NOMO-1 treated with DMSO at 0.1 percent for 48 hours (cell line): ENCODE measurements around the gene APOBEC3A.
A peak's percentile ranks its signal among the peaks of the same experiment; 100 is the strongest.
"Not testable (repeated sequence)": the region's sequence is repeated elsewhere in the genome, so short reads cannot be mapped to it uniquely, and the experiment has no call there.

ENCODE experiments used
- DNase-seq: peaks from one replicate; lab custom pipeline; 2025; ENCODE audit not compliant: unreplicated experiment; lab: John Stamatoyannopoulos, UW

APOBEC3A gene

DNA sequence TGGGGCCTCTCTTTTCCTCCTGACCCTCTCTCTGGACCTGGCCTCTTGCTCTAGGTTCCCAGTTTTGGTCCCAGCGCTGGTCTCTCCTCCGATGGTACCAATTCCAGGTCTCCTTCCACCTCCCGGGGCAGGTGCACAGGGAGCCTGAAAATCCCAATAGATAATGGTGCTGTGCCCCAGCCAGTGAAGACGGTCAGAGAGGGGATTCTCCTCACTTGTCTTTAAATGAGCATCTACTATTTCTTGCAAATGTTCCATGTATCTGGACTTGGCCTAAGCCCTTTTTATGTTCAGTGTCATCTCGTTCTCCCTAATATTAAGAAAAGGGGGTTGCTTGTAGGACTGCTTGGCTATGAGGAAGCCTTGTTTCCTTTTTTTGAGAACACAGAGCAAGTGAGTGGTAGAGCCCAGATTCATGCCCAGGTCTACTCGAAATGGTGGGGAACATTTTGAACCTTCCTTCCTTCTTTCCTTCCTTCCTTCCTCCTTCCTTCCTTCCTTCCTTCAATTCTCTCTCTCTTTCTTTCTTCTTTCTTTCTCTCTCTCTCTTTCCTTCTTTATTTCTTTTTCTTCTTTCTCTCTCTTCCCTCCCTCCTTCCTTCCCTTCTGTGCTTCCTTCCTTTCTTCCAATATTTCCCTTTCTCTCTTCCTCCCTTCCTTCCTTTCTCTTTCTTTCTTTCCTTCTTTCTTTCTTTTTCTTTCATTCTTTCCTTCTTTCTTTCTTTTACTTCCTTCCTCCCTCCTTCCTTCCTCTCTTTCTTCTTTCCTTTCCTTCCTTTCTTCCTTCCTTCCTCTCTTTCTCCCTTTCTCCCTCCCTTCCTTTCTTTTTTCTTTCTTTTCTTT, 620 bp downstream of the APOBEC3A start:
- DNase-seq, result peak; percentile 21

DNA sequence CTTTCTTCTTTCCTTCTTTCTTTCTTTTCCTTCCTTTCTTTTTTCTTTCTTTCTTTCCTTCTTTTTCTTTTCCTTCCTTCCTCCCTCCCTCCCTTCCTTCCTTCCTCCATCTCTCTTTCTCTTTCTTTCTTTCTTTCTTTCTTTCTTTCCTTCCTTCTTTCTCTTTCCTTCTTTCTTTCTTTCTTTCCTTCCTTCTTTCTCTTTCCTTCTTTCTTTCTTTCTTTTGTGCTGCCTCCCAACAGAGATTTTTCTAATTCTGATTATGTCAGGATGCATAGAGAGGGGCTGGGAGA, 1.2 kb downstream of the APOBEC3A start:
- not testable (repeated sequence) for DNase-seq

DNA sequence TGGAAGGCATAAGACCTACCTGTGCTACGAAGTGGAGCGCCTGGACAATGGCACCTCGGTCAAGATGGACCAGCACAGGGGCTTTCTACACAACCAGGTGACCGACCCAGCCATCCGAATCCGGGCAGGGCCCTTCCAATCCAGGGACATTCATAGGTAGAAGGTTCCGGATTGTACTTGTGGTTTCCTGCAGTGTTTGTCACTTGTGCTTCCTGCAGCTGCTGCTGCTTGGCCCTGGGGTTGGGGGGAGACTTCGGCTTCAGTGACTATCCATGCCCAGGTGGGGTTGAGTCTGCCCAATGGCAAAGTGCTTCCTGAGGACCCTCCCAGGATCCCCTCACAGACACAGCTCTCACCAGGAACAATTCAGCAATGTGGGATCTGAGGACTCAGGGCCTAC, 2.2 kb downstream of the APOBEC3A start:
- DNase-seq, result no peak

- not testable (repeated sequence) for DNase-seq
Observed at GRCh38 chr22:38960673-38961072, 3.3 kb downstream of the APOBEC3A start.

- DNase-seq, result not testable (repeated sequence)
Observed at GRCh38 chr22:38963291-38963738, 5.9 kb downstream of the APOBEC3A start.

- no peak for DNase-seq
Observed at GRCh38 chr22:38963872-38964271, 6.5 kb downstream of the APOBEC3A start.

DNA sequence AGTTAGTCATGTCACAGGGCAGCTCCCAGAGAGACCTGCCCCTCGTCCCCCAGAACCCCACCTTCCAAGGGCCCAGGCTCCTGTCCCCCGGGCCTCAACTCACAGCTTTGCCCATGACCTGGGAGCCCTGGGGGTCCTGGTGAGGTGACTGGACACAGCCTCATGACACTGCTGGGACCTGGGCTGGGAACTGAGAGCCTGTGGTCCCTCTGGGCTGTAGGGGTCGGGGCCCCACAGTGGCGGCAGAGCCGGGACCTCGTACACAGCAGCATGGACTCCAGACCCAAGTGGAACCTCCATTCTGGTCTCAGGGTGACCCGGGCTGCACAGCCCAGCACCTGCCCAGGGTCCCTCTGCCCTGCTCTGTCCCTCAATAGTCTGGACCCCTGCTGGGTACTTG, 6.9 kb downstream of the APOBEC3A start:
- DNase-seq, result no peak

GRCh38 chr22:38964989-38965388, 7.6 kb downstream of the APOBEC3A start:
- no peak for DNase-seq

GRCh38 chr22:38965614-38966379, 8.4 kb downstream of the APOBEC3A start:
- DNase-seq, result no peak

DNA sequence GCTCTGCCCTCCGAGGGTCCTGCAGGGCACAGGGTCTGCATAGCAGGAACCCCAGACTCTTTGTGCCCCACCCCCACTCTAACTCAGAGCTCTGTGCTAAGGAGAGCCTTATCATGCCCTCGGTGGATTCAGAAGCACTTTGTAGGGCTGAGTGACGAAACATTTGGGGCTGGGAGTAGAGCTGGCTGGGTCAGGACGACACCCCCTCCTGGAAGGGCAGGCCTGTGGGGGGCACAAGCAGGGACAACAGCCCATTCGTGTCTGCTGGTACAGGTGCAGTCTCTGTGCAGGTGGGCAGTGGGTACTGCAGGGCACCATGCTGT, 8.9 kb downstream of the APOBEC3A start:
- DNase-seq, result no peak

GRCh38 chr22:38966942-38967341, 9.5 kb downstream of the APOBEC3A start:
- no peak for DNase-seq

DNA sequence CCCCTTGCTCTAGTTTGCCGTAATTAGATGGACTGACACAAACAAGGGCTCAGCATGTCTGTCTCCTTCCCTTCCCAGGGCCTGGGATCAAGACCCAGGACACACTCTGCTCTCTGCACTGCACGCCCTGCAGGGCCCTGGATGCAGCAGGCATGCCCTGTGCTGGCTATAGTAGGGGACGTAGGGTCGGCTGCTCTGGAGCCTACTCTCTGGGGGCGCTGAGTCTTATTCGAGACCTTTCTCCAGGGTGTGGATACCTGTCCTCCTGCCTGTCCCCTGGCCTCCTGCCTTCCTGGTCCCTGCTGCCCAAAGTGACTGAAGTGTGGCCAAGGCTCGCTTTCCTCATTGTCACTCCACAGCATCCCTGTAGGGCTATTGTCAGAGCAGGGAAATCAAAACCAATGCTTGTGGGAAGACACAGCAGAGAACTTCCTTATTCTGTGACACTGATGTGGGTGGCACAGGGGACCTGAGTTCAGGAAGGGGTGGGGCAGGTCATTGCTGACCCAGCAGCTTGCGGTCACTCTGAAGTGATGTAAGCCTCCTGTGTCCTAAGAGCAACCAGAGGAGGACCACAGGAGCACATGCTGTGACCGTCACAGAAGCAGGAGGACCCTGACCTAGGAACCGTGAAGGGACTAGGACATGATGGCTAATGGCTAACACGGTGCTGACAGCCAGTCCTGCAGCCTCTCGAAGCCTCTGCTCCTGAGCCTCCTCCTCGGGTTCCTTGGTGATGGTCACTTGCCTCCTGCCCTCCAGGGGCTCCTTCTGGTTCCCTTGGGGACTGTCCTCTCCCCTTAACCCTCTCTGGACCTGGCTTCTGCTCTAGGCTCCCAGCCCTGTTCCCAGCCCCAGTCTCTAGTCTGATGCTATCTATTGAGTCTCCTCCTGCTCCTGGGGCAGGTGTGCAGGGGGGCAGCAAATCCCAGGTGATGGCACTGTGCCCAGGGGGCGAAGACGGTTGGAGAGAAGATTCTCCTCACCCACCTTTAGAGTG, 10.3 kb downstream of the APOBEC3A start:
- peak; percentile 81 for DNase-seq

GRCh38 chr22:38968801-38969200, 11.4 kb downstream of the APOBEC3A start:
- no peak for DNase-seq

DNA sequence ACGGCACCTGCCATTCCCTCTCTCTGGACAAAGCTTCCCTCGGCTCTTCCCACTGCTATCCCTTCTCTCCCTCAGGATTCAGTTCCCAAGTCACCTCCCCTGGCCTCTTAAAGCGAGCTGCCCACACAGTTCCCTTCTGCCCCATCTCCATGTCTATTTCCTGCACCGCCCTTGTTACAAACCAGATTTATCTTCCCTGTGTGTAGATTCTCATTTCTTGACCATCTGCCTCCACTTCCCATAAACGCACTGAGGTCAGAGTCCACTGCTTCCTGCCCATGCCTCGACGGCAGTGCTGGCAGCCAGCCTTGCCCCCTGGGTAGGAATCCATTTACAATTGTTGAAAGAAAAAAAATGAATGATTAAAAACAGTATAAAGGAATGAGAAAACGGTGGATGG, 13.1 kb downstream of the APOBEC3A start:
- DNase-seq, result no peak

GRCh38 chr22:38971202-38971601, 13.8 kb downstream of the APOBEC3A start:
- no peak for DNase-seq

- no peak for DNase-seq
Observed at GRCh38 chr22:38971791-38972190, 14.4 kb downstream of the APOBEC3A start.

DNA sequence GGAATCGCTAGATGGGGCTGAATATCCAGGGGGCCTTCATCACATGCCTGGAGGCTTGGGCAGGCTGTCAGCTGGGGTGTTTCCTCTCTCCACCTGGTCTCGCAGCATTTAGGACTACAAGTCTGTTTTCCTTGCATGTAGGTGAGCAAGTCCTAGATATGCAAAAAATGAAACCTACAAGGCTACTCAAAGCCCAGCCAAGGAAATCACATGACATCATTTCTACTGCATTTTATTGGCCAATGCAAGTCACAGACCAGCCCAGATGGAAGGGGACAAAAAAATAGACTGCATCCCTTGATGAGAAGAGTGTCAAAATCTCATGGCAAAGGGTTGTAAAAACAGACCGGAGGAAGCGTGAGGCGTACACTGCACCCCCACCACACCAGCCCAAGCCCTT, 15.1 kb downstream of the APOBEC3A start:
- DNase-seq, result peak; percentile 6

DNA sequence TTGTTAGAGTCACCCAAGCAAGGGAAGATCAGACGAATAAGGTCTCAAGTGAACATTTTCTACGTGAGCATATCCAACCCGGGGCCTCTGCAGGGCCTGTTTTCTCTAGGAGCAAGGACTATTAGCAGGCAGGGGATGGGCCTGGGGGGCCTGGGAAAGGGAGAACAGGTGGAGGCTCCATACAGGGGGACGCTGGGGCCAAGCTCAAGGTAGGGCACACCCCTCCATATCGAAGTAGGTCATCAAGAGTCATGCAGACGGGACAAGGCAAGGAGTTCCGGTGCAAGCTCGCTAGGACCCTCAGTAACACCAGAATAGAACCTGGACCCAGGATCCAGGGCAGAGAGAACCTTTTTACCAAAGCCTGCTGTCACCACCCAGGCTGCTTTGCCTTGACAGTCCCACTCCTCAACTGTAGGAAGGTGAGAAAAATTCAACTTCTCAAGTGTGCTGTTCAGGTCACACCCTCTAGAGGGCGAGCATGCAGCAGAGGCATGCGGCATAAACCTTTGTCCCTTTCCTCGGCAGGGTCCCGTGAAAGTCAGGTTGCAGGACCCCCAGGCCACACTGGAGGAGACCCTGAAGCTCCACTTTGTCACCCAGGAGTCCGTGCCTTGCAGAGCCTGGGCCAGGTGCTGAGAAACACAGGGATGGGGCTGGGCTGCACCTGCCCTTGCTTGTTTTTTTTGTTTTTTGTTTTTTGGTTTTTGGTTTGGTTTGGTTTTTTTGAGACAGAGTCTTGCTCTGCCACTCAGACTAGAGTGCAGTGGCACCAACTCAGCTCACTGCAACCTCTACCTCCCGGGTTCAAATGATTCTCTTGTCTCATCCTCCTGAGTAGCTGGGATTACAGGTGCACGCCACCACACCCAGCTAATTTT, 16.1 kb downstream of the APOBEC3A start:
- DNase-seq, result no peak

GRCh38 chr22:38974170-38974825, 16.9 kb downstream of the APOBEC3A start:
- no peak for DNase-seq

GRCh38 chr22:38974826-38975175, 17.4 kb downstream of the APOBEC3A start:
- DNase-seq, result no peak
